CD14-positive monocyte (primary cell): ENCODE measurements around the gene OSBPL1A. TPM values are rescaled to one million over a fixed set of nuclear protein-coding genes. Genes with fewer than 3 reads are reported as not detected.

ENCODE experiments used
- DNase-seq, 3 donors: peaks; one replicate each; pipeline ENCODE4 v3.0.0-alpha.2; 2011 to 2022
- H2AFZ ChIP-seq: 2 replicates; pipeline ENCODE4 v1.6.0; 2012; ENCODE audit warnings: mild to moderate bottlenecking, low read depth, low read length, inconsistent platforms; ENCODE audit not compliant: insufficient read depth, poor library complexity, severe bottlenecking
- H3K27ac ChIP-seq, 2 donors: 1 replicate in 1 of 2; 2 replicates in 1 of 2; pipeline ENCODE4 v1.5.1; 2012 to 2013; ENCODE audit warnings: low read length in 2 of 2, control low read depth in 1 of 2, inconsistent platforms in 1 of 2, low read depth in 1 of 2, mild to moderate bottlenecking in 1 of 2
- H3K27me3 ChIP-seq, 2 donors: one replicate each; pipeline versions ENCODE4 v1.6.0 to v1.6.1; 2011 to 2013; ENCODE audit warnings: low read length in 2 of 2; ENCODE audit not compliant: control insufficient read depth in 2 of 2, insufficient read depth in 2 of 2
- H3K36me3 ChIP-seq, 2 donors: replicated peaks in 1 of 2; 1 replicate in 1 of 2; 2 replicates in 1 of 2; pipeline versions ENCODE4 v1.5.1 to v1.6.1; 2012 to 2013; ENCODE audit warnings: low read length in 2 of 2, control low read depth in 1 of 2, inconsistent platforms in 1 of 2, mild to moderate bottlenecking in 1 of 2; ENCODE audit not compliant: insufficient read depth in 2 of 2, control insufficient read depth in 1 of 2
- H3K4me1 ChIP-seq, 2 donors: 1 replicate in 1 of 2; 2 replicates in 1 of 2; pipeline versions ENCODE4 v1.5.1 to v1.6.1; 2012 to 2013; ENCODE audit warnings: low read length in 2 of 2, control low read depth in 1 of 2, inconsistent platforms in 1 of 2, mild to moderate bottlenecking in 1 of 2, moderate library complexity in 1 of 2; ENCODE audit not compliant: insufficient read depth in 2 of 2, control insufficient read depth in 1 of 2
- H3K4me2 ChIP-seq: replicated peaks from 2 replicates; pipeline ENCODE3; 2012; ENCODE audit warnings: low read length, moderate library complexity, mild to moderate bottlenecking; ENCODE audit not compliant: poor library complexity, severe bottlenecking; ENCODE audit errors: extremely low read depth
- H3K4me3 ChIP-seq, 3 experiments: fragments of 200-600 bp in 1 of 3; sonication (generic) in 1 of 3; replicated peaks in 1 of 3; 1 replicate in 2 of 3; 2 replicates in 1 of 3; pipeline ENCODE4 v1.5.1; 2011 to 2013; ENCODE audit warnings: low read length in 3 of 3, mild to moderate bottlenecking in 3 of 3, control low read depth in 2 of 3, low read depth in 2 of 3, inconsistent platforms in 1 of 3, moderate library complexity in 1 of 3
- H3K79me2 ChIP-seq: 2 replicates; pipeline ENCODE4 v1.6.0; 2012; ENCODE audit warnings: mild to moderate bottlenecking, control low read depth, inconsistent platforms, low read length, moderate library complexity; ENCODE audit not compliant: insufficient read depth
- H3K9ac ChIP-seq: 2 replicates; pipeline ENCODE4 v1.6.0; 2017; ENCODE audit warnings: low read length, mild to moderate bottlenecking; ENCODE audit not compliant: insufficient read depth, poor library complexity, severe bottlenecking
- H3K9me3 ChIP-seq, 2 donors: replicated peaks in 1 of 2; 1 replicate in 1 of 2; 2 replicates in 1 of 2; pipeline versions ENCODE4 v1.5.1 to v1.6.1; 2012 to 2013; ENCODE audit warnings: low read length in 2 of 2, control low read depth in 1 of 2; ENCODE audit not compliant: control insufficient read depth in 1 of 2, insufficient read depth in 1 of 2
- H4K20me1 ChIP-seq: 2 replicates; pipeline ENCODE4 v1.6.0; 2012; ENCODE audit warnings: mild to moderate bottlenecking, low read length, control low read depth, moderate library complexity; ENCODE audit not compliant: insufficient read depth
- H3K27ac Mint-ChIP-seq, 7 donors: one replicate each; pipeline ENCODE4 v1.8.0; 2020; ENCODE audit warnings: mild to moderate bottlenecking in 7 of 7, mixed read lengths in 7 of 7, moderate library complexity in 6 of 7, inconsistent platforms in 2 of 7
- H3K27me3 Mint-ChIP-seq, 3 donors: one replicate each; pipeline ENCODE4 v1.8.0; 2021 to 2022; ENCODE audit warnings: low read depth in 3 of 3, mild to moderate bottlenecking in 3 of 3, mixed read lengths in 3 of 3, moderate library complexity in 3 of 3, inconsistent platforms in 1 of 3
- H3K36me3 Mint-ChIP-seq, 2 donors: one replicate each; pipeline ENCODE4 v1.8.0; 2020; ENCODE audit warnings: mixed read lengths in 2 of 2, inconsistent platforms in 1 of 2, mild to moderate bottlenecking in 1 of 2
- H3K4me1 Mint-ChIP-seq: one replicate; pipeline ENCODE4 v1.8.0; 2020; ENCODE audit warnings: mild to moderate bottlenecking, mixed read lengths
- H3K4me3 Mint-ChIP-seq, 2 donors: one replicate each; pipeline ENCODE4 v1.8.0; 2020; ENCODE audit warnings: mild to moderate bottlenecking in 2 of 2, mixed read lengths in 2 of 2, moderate library complexity in 1 of 2
- H3K9me3 Mint-ChIP-seq, 7 donors: one replicate each; pipeline ENCODE4 v1.8.0; 2020 to 2022; ENCODE audit warnings: mixed read lengths in 7 of 7, mild to moderate bottlenecking in 6 of 7, moderate library complexity in 6 of 7, inconsistent platforms in 2 of 7
- WGBS: methylation state at CpG from one replicate; pipeline ENCODE4 v1.1.5; 2013; ENCODE audit warnings: missing lambda C conversion rate; ENCODE audit not compliant: insufficient coverage; 5-methylcytosine and 5-hydroxymethylcytosine counted together
- intact Hi-C, 2 donors: fragments of 100-400 bp; cut with micrococcal nuclease; formaldehyde crosslinking; loops; one replicate each; pipeline versions ENCODE4 v1.15.0 to v1.15.1; 2023
- polyA plus RNA-seq, 3 donors: library from polyadenylated mRNA; depleted of rRNA in 1 of 3; unstranded in 2 of 3; stranded (reverse) in 1 of 3; fragments of 300-500 nt in 2 of 3; fragments of >200 nt in 1 of 3; fragmentation: Illumina TruSeq in 2 of 3; gene quantifications; 1 replicate in 2 of 3; 2 replicates in 1 of 3; pipeline ENCODE4 v1.2.3, GENCODE V29; 2012 to 2021
- TF ChIP-seq, protein P1 (sequence below): fragments of 200-600 bp; IDR thresholded peaks from one replicate; pipeline ENCODE4 v1.8.0; 2022; ENCODE audit warnings: antibody characterized with exemption, mild to moderate bottlenecking

OSBPL1A gene
- polyA plus RNA-seq, 3 donors, result 6.3 to 9.1 (median 7.1) TPM

DNA sequence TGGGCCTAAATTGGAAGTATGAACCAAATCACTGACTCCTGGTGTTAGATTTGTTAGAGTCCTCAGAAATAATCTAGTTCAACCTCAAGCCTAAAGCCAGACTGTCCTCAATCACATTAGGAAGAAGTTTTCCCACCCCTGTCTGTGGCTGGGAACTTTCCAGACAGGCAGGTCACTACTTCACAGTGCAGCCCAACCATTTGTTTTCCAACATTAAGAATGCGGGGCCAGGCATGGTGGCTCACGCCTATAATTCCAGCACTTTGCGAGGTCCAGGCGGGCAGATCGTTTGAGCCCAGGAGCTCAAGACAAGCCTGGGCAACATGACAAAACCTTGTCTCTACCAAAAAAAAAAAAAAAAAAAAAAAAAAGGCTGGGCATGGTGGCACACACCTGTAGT lies 5.5 kb upstream of the OSBPL1A start:
- Histone ChIP-seq H3K4me2 (no peak overlapping the region), H2AFZ (no peak overlapping the region), H3K27ac (no peak overlapping the region), H3K9ac (no peak overlapping the region), H4K20me1 (no peaks in the 10 kb centered on the region), H3K4me1 (peaks cover 6 to 10% of the 10 kb centered on the region in 2 donors), H3K27me3 (no peaks in the 10 kb centered on the region), H3K36me3 (no peaks in the 10 kb centered on the region), H3K4me3 (no peak overlapping the region), H3K9me3 (no peaks in the 10 kb centered on the region), H3K79me2 (no peaks in the 10 kb centered on the region)
- TF ChIP-seq, protein P1, sequence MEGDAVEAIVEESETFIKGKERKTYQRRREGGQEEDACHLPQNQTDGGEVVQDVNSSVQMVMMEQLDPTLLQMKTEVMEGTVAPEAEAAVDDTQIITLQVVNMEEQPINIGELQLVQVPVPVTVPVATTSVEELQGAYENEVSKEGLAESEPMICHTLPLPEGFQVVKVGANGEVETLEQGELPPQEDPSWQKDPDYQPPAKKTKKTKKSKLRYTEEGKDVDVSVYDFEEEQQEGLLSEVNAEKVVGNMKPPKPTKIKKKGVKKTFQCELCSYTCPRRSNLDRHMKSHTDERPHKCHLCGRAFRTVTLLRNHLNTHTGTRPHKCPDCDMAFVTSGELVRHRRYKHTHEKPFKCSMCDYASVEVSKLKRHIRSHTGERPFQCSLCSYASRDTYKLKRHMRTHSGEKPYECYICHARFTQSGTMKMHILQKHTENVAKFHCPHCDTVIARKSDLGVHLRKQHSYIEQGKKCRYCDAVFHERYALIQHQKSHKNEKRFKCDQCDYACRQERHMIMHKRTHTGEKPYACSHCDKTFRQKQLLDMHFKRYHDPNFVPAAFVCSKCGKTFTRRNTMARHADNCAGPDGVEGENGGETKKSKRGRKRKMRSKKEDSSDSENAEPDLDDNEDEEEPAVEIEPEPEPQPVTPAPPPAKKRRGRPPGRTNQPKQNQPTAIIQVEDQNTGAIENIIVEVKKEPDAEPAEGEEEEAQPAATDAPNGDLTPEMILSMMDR, result no peak
- Mint-ChIP-seq H3K27me3 (peaks cover 2 to 9% (median 2%) of the 10 kb centered on the region in 3 donors), H3K27ac (no peak overlapping the region), H3K4me1 (peaks cover 18% of the 10 kb centered on the region), H3K36me3 (no peaks in the 10 kb centered on the region), H3K9me3 (peaks cover 0 to 4% (median 0%) of the 10 kb centered on the region in 7 donors), H3K4me3 (no peak overlapping the region)
- DNase-seq, result no peak
- intact Hi-C loops, result no loop called here
- WGBS, result 98% methylated on average over 5 of the region's 5 CpGs

DNA sequence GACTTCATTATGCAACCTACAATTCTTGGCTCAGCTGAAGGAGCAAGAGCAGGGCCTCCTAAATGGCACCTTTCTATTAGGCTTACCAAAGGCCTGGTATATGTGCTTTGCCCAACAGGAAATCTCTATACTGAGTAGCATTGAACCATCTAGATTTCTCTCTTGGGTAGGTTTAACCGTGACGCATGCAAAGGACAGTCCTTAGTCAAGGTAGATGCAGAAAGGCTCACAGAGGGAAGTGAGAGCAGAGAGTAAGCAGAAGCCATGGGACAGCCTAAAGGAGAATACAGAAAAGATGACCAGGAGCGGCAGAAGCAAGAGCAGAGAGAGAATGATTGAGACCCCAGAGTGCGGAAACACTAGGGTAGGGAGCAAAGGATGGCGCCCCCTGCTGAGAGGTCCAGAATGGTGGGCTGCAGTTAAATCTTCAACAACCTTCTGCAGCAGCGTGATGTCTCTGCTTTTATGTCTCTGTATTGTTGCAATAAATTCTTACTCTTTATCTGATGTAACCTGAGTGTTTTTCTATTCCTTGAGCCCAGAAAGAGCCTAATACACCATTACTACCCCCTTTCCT lies 4.7 kb upstream of the OSBPL1A start:
- no peak overlapping the region for H3K27ac ChIP-seq
- Mint-ChIP-seq H3K27me3 (peaks cover under 1 to 9% (median 2%) of the 10 kb centered on the region in 3 donors), H3K4me3 (no peak overlapping the region), H3K9me3 (peaks cover 0 to 4% (median 0%) of the 10 kb centered on the region in 7 donors), H3K27ac (no peak overlapping the region), H3K4me1 (peaks cover 20% of the 10 kb centered on the region), H3K36me3 (no peaks in the 10 kb centered on the region)
- TF ChIP-seq, protein P1, result peak; percentile 32
- intact Hi-C loops, result no loop called here
- H3K4me1 ChIP-seq, result peaks cover 10 to 15% of the 10 kb centered on the region in 2 donors
- peaks cover 3% of the 10 kb centered on the region for H3K79me2 ChIP-seq
- DNase-seq, result peak in 1 of 3 donors; percentile 8
- no peak overlapping the region for H2AFZ ChIP-seq
- no peaks in the 10 kb centered on the region for H3K9me3 ChIP-seq
- no peaks in the 10 kb centered on the region for H4K20me1 ChIP-seq
- 73% methylated on average over 3 of the region's 6 CpGs for WGBS
- no peak overlapping the region for H3K4me3 ChIP-seq
- H3K9ac ChIP-seq, result no peak overlapping the region
- H3K36me3 ChIP-seq, result no peaks in the 10 kb centered on the region
- H3K4me2 ChIP-seq, result no peak overlapping the region
- H3K27me3 ChIP-seq, result no peaks in the 10 kb centered on the region
